Transverse colon (tissue), 4 donors: ENCODE data around the gene GPR150. TPM values are rescaled to one million over a fixed set of nuclear protein-coding genes. Genes with fewer than 3 reads are reported as not detected.

ENCODE experiments used
- DNase-seq: peaks from one replicate; pipeline ENCODE4 v3.0.0-alpha.2; 2019
- H3K27ac ChIP-seq, 4 donors: fragments of 200-600 bp; sonication (generic); 2 replicates each; pipeline ENCODE4 v1.5.1; 2016 to 2018; ENCODE audit warnings: inconsistent platforms in 4 of 4
- H3K27me3 ChIP-seq: fragments of 200-600 bp; sonication (generic); 2 replicates; pipeline ENCODE4 v1.5.1; 2017; ENCODE audit warnings: inconsistent platforms
- H3K36me3 ChIP-seq, 4 donors: fragments of 200-600 bp; sonication (generic); 2 replicates each; pipeline ENCODE4 v1.5.1; 2017 to 2019; ENCODE audit warnings: inconsistent platforms in 4 of 4
- H3K4me1 ChIP-seq, 4 donors: fragments of 200-600 bp; sonication (generic); 2 replicates each; pipeline ENCODE4 v1.5.1; 2017 to 2020; ENCODE audit warnings: inconsistent platforms in 4 of 4
- H3K4me3 ChIP-seq, 4 donors: fragments of 200-600 bp; sonication (generic); 1 replicate in 1 of 4; 2 replicates in 3 of 4; pipeline versions ENCODE4 v1.5.1 to v1.6.1; 2017 to 2019; ENCODE audit warnings: inconsistent platforms in 4 of 4
- H3K9me3 ChIP-seq, 2 donors: fragments of 200-600 bp; sonication (generic); 2 replicates each; pipeline ENCODE4 v1.5.1; 2017 to 2019; ENCODE audit warnings: inconsistent platforms in 2 of 2
- CTCF ChIP-seq, 5 experiments: fragments of 200-600 bp in 3 of 5; fragments of 450-650 bp in 2 of 5; sonication (generic) in 3 of 5; IDR thresholded peaks; 1 replicate in 2 of 5; 2 replicates in 3 of 5; pipeline ENCODE4 v1.5.1; 2016 to 2017; ENCODE audit warnings: antibody characterized with exemption in 5 of 5, inconsistent platforms in 3 of 5, mild to moderate bottlenecking in 2 of 5, moderate library complexity in 1 of 5
- EP300 ChIP-seq: sonication (generic); formaldehyde crosslinking; IDR thresholded peaks from one replicate; pipeline ENCODE4 v1.6.1; 2017; ENCODE audit warnings: antibody characterized with exemption, low read depth
- POLR2A ChIP-seq: fragments of 450-650 bp; IDR thresholded peaks from one replicate; pipeline ENCODE4 v1.6.1; 2016; ENCODE audit warnings: antibody characterized with exemption, mild to moderate bottlenecking, moderate library complexity
- POLR2AphosphoS5 ChIP-seq, 3 donors: sonication (generic); formaldehyde crosslinking; IDR thresholded peaks; one replicate each; pipeline ENCODE4 v1.6.1; 2016; ENCODE audit warnings: antibody characterized with exemption in 3 of 3
- WGBS, 2 donors: methylation state at CpG; one replicate each; pipeline ENCODE4 v1.1.5; 2018; ENCODE audit warnings: low coverage in 1 of 2; 5-methylcytosine and 5-hydroxymethylcytosine counted together
- in situ Hi-C, 4 donors: fragments of 200-750 bp; cut with MboI; loops; one replicate each; pipeline versions ENCODE4 v1.15.0 to v1.15.1; 2017; ENCODE audit warnings: low sequenced_read_pairs in 3 of 4, low pct_ligation_motif_present in 1 of 4, low pct_unique_long_range_greater_than_20kb in 1 of 4
- intact Hi-C: fragments of 100-400 bp; cut with DNase I; formaldehyde crosslinking; loops from one replicate; pipeline ENCODE4 v1.15.1; 2023; ENCODE audit warnings: low total_unique reads
- total RNA-seq, 4 donors: library from RNA; depleted of rRNA; stranded (reverse); fragments of >200 nt; gene quantifications; one replicate each; pipeline ENCODE4 v1.1.0, GENCODE V29; 2016

The GPR150 gene
- total RNA-seq, 4 donors from 2014 or later, result 0.41 to 0.60 TPM; not detected in 2

GRCh38 chr5:95600557-95600956 is 19.3 kb upstream of the GPR150 start:
- Histone ChIP-seq H3K4me1 (no peaks in the 10 kb centered on the region), H3K27me3 (no peaks in the 10 kb centered on the region), H3K27ac (no peak overlapping the region), H3K36me3 (no peaks in the 10 kb centered on the region), H3K4me3 (no peak overlapping the region), H3K9me3 (no peaks in the 10 kb centered on the region)
- in situ Hi-C loops (no loop called here), intact Hi-C loops (no loop called here)
- no peak for DNase-seq
- TF ChIP-seq POLR2A (no peak), EP300 (no peak), CTCF (IDR thresholded peaks at IDR 0.05) (no peak), POLR2AphosphoS5 (IDR thresholded peaks at IDR 0.05) (no peak)
- WGBS, 2 donors, result 79 to 83% methylated on average over 1 of the region's 1 CpG

GRCh38 chr5:95605786-95606185 is 14.1 kb upstream of the GPR150 start:
- in situ Hi-C loops, result no loop called here
- Histone ChIP-seq H3K9me3 (no peaks in the 10 kb centered on the region), H3K36me3 (no peaks in the 10 kb centered on the region), H3K4me1 (no peaks in the 10 kb centered on the region), H3K4me3 (no peak overlapping the region), H3K27ac (no peak overlapping the region), H3K27me3 (no peaks in the 10 kb centered on the region)
- DNase-seq, result no peak
- intact Hi-C loops, result no loop called here
- TF ChIP-seq CTCF (IDR thresholded peaks at IDR 0.05), result no peak
- TF ChIP-seq POLR2A, result no peak
- TF ChIP-seq POLR2AphosphoS5 (IDR thresholded peaks at IDR 0.05), result no peak
- no peak for TF ChIP-seq EP300
- whole genome bisulfite sequencing, 2 donors, result 70 to 91% methylated on average over 2 to 5 of the region's 5 CpGs

GRCh38 chr5:95606419-95606818 is 13.5 kb upstream of the GPR150 start:
- H3K4me3 ChIP-seq, result no peak overlapping the region
- H3K27ac ChIP-seq, result no peak overlapping the region
- 98 to 100% methylated on average over 1 of the region's 1 CpG for WGBS, 2 donors
- no peaks in the 10 kb centered on the region for H3K27me3 ChIP-seq
- H3K4me1 ChIP-seq, result no peaks in the 10 kb centered on the region
- intact Hi-C loops, result no loop called here
- H3K9me3 ChIP-seq, result no peaks in the 10 kb centered on the region
- no peaks in the 10 kb centered on the region for H3K36me3 ChIP-seq
- TF ChIP-seq POLR2AphosphoS5 (IDR thresholded peaks at IDR 0.05) (no peak), EP300 (no peak), POLR2A (no peak), CTCF (IDR thresholded peaks at IDR 0.05) (no peak)
- in situ Hi-C loops, result no loop called here
- no peak for DNase-seq

GRCh38 chr5:95609711-95610110 is 10.2 kb upstream of the GPR150 start:
- no peak for TF ChIP-seq POLR2A
- TF ChIP-seq CTCF (IDR thresholded peaks at IDR 0.05), result no peak
- TF ChIP-seq EP300, result no peak
- TF ChIP-seq POLR2AphosphoS5 (IDR thresholded peaks at IDR 0.05), result no peak
- 40 to 41% methylated on average over 3 of the region's 3 CpGs for WGBS, 2 donors
- peaks cover 0 to 3% (median 0%) of the 10 kb centered on the region in 4 donors for H3K36me3 ChIP-seq
- H3K27me3 ChIP-seq, result no peaks in the 10 kb centered on the region
- peaks cover 9% of the 10 kb centered on the region in 2 donors for H3K9me3 ChIP-seq
- no peak overlapping the region for H3K4me3 ChIP-seq
- no peak for DNase-seq
- no peaks in the 10 kb centered on the region for H3K4me1 ChIP-seq
- in situ Hi-C loops, result no loop called here
- no peak overlapping the region for H3K27ac ChIP-seq
- intact Hi-C loops, result no loop called here
